GM12875 (cell line): Measurements from ENCODE around the gene TBX10.
A peak's percentile ranks its signal among the peaks of the same experiment; 100 is the strongest.

Experiments used
- H3K4me3 ChIP-seq: one replicate; pipeline ENCODE4 v1.5.1; 2011; ENCODE audit warnings: low read depth, low read length, control low read depth
- TF ChIP-seq, protein P1 (sequence below): IDR thresholded peaks from 2 replicates; pipeline ENCODE4 v1.5.1; 2011; ENCODE audit warnings: low read depth, mild to moderate bottlenecking, control low read depth, inconsistent platforms, low read length, moderate library complexity, borderline replicate concordance; ENCODE audit not compliant: insufficient read depth

Gene TBX10

DNA sequence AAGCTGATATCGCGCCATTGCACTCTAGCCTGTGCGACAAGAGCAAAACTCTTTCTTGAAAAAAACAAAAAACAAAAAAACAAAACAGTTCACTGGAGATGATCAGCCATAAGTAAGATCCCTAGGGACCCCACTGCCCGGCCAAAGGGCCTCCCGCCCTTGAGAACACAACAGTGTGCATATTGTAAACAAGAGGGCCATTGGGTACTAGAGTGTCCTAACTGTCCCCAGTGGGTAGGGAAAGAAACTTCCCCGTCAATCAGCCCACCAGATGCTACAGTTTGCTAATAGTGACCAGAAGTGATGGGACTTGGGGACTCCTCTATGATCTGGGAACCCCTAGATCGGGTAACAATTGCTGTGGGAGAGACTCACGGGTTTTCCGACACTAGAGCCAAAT is 14.7 kb upstream of the TBX10 start:
- H3K4me3 ChIP-seq: no peak overlapping the region
- TF ChIP-seq, protein P1, sequence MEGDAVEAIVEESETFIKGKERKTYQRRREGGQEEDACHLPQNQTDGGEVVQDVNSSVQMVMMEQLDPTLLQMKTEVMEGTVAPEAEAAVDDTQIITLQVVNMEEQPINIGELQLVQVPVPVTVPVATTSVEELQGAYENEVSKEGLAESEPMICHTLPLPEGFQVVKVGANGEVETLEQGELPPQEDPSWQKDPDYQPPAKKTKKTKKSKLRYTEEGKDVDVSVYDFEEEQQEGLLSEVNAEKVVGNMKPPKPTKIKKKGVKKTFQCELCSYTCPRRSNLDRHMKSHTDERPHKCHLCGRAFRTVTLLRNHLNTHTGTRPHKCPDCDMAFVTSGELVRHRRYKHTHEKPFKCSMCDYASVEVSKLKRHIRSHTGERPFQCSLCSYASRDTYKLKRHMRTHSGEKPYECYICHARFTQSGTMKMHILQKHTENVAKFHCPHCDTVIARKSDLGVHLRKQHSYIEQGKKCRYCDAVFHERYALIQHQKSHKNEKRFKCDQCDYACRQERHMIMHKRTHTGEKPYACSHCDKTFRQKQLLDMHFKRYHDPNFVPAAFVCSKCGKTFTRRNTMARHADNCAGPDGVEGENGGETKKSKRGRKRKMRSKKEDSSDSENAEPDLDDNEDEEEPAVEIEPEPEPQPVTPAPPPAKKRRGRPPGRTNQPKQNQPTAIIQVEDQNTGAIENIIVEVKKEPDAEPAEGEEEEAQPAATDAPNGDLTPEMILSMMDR: no peak

DNA sequence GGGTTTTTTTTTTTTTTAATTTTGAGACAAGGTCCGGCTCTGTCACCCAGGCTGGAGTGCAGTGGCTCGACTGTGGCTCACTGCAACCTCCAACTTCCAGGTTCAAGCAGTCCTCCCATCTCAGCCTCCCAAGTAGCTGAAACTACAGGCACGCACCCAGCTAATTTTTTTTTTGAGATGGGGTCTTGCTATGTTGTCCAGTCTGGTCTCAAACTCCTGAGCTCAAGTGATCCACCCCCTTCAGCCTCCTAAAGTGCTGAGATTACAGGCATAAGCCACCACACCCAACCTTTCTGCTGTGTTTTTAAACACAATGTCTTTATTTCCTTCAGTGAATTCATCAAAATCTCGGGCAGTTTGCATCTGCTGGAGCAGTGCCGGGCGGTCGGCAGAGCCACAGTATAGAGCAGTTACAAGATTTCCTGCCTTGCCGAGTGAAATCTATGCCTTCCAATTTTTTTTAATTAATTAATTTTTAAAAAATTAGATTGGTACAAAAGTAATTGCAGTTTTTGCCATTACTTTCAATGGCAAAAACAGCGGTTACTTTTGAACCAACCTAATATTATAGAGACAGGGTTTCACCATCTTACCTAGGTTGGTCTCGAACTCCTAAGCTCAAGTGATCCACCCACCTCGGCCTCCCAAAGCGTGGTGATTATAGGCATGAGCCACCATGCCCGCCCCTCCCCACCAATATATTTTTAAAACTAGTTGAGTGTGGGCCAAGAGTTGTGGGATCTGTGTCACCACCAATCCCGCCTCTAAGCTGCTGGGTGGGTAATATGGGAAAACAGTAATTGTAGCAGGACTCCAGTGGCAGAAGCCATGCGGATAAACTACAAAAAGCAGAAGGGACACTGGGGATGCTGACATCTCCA is 13.6 kb upstream of the TBX10 start:
- TF ChIP-seq, protein P1: no peak
- H3K4me3 ChIP-seq: no peak overlapping the region

DNA sequence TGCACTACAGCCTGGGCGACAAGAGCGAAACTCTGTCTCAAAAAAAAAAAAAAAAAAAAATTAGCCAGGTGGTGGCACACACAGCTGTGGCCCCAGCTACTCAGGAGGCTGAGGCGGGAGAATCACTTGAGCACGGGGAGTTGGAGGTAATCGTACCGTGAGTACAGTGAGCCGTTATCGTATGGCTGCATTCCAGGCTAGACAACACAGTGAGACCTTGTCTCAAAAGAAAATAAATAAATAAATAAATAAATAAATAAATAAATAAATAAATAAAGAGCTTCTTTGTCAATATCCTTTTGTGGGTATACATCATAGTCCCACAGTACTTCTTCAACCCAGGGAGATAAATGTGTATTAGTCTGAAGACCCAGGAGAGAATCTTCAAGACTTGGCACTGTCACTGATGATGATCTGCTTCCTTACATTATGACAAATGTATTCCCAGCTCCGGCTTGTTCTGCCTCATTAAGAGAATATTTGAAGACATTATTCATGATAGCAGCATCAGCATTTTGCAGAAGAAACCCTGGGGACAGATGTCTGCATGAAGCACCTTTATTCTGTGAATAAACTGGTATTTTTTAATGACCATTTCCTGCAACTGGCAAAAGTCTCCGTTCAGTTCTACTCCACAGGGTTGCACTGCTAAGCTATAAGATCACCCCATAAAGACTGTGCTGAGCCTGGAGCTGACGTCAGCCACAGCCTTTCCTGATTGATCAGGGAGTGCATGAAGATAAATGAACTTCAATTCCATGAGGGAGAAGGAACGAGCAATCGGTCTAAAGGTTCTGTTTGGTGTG is 12.6 kb upstream of the TBX10 start:
- TF ChIP-seq, protein P1: no peak
- H3K4me3 ChIP-seq: no peak overlapping the region

DNA sequence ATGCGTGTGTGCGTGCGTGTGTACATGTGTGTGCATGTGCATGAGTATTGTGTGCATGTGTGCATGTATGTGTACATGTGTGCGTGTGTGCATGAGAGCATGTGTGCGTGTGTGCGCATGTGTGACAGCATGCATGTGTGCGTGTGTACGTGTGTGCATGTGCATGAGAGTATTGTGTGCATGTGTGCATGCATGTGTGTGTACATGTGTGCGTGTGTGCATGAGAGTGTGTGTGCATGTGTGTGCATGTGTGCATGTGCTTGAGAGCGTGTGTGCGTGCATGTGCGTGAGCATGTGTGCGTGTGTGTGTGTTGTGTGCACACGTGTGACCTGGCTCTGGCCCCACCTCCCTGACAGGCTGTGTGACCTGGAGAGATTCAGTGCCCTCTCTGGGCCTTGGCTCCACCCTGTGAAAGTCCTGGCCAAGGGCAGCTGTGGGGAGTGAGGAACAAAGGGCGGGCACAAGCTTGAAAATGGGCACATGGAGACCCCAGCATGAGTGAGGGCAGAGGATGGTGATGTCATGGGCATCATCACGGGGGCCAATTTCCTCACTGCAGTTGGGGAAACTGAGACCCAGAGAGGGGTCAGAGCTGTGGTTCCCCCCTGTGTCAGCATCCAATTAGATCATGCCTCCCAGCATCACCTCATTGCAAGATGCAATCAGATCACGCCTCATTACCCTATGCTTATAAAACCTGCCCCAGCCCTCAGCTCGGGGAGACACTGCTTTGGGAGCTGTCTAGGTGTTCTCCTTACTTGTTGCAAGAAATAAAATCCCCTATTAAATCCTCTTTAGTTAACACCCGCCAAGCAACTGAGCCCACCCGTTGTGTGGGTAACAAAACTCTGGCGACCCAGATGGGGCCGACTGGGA is 10.3 kb upstream of the TBX10 start:
- TF ChIP-seq, protein P1: no peak
- peak overlapping the region; percentile 51 for H3K4me3 ChIP-seq

DNA sequence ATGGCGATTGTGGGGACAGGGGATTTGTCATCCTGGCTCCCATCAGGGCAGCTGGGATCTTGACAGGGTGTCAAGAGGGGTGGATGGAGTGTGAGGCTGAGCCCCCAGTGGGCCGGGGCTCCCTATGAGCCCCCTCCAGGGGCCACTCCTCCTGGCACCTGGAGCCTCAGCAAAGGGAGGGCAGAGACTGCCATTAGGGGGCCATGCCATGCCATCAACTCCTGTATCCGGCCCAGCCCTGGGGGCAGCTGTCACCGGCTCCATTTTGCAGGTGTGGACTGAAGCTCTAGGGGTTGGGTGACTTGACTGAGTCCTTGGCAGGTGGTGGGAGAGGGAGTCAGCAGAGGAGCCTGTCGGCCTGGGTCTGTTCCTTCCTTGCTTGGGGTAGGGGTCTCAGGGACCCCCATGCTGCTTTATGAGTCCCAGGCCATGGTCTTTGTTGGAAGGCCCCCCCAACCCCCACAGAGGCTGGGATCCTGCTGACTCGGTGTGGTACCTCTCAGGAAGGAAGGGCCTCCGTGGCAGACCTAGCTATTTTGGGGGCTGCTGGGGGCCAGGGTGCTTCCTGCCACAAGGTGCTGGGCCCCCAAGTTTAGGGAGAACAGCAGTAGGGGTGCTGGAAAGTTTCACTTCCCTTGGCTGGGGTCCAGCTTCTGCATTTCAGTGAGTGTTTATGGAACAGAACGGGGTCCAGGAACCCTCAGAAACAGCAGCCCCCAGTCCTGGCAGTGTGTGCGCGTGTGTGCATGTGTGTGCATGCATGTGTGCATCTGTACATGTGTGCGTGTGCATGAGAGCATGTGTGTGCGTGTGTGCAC is 9.4 kb upstream of the TBX10 start:
- TF ChIP-seq, protein P1: no peak
- H3K4me3 ChIP-seq: no peak overlapping the region

DNA sequence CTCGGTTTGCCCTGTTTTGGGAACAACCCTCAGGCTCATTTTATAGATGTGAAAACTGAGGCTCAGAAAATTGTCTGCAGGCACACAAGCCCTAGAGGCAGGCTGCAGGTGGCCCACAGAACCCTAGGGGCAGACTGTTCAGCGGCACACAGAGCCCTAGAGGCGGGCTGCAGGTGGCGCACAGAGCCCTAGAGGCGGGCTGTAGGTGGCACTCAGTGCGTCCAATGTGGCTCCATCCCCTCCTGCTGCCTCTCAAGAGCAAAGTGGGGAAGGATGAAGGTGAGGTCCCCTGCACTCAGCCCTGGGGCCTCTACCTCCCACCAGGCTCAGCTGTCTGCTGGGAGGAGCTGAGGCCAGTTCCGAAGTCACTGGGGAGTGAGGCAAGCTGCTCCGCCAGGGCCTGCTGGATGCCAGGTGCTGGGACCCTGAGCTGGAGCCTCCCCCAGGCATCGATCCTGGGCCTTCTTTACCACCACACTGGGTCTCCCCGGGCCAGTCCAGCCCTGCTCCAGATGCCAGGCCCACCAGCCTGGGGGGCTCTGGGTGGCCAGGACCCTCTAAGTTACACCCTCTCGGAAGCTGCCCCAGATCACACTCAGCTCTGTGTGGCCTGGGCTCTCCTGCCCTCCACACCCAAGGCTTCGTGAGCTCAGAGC is 8.7 kb upstream of the TBX10 start:
- TF ChIP-seq, protein P1: peak; percentile 75
- H3K4me3 ChIP-seq: no peak overlapping the region
